GM18858 (cell line): ENCODE data around the gene TMTC2.

ENCODE experiments used
- ATAC-seq: cut with Tn5 transposase; IDR thresholded peaks from one replicate; pipeline ENCODE4 v1.9.1; 2021; ENCODE audit not compliant: unreplicated experiment

The TMTC2 gene

DNA sequence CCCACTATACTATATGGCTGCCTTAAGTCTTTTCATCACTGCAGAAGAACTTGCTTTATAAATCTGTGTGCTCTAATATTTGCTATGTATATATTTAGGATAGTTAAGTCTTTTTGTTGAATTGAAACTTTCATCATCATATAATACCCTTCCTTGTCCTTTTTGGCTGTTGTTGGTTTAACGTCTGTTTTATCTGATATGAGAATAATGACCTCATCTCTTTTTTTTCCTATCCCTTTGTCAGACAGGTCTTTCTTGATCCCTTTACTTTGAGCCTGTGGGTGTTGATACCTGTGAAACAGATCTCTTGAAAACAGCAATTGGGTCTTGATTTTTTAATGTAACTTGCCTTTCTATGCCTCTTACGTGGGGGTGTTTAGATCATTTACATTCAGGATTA is 316.3 kb downstream of the TMTC2 start:
- no peak for ATAC-seq

DNA sequence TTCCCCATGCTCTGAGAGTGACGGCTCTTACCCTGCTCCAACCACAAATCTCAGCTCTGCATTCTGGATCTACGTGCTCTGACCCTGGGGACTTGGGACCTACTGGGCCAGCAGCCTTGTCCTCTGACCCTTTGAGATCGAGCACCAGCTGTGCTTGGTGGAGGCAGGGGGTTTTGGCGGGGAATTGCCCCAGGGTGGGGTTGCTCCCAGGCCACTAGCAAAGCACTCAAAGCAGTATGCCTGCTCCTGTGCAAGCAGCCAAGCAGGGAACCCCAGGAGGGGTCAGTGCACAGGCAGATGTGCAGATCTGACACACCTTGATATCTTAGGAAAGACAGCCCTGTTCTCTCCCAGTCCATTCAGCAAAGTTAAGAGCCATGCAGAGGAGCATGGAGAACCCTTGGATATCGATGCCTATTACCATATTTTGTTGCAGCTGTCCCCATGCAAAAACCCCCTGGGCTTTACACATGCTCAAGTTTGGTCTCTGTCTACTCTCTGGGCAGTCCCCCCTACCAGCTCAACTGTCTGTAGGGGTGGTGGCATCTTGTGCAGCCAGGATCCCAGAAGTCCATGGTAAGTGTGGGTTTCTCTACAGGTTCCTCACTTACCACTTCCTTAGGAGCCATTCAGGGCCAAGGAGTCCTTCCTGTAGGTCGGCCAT is 319.0 kb downstream of the TMTC2 start:
- ATAC-seq: no peak

DNA sequence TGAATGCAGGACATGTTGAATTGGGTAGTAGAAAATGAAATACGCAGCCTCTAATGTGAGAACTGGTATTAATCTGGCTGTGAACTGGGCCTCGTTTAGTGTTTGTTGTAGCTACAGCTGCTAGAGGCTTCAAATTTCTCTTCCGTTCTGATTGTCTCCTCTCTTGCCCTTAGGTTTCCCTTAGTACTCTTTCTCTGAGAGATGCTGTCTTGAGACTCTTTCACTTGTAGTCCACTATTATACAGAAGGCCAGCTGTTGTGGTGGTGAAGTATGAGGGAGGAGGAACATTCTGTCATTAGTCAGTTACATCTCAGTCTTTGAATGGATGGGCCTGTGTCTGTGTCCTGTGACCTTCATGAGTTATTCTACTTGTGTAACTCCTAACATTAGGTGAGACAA is 322.0 kb downstream of the TMTC2 start:
- ATAC-seq: no peak

DNA sequence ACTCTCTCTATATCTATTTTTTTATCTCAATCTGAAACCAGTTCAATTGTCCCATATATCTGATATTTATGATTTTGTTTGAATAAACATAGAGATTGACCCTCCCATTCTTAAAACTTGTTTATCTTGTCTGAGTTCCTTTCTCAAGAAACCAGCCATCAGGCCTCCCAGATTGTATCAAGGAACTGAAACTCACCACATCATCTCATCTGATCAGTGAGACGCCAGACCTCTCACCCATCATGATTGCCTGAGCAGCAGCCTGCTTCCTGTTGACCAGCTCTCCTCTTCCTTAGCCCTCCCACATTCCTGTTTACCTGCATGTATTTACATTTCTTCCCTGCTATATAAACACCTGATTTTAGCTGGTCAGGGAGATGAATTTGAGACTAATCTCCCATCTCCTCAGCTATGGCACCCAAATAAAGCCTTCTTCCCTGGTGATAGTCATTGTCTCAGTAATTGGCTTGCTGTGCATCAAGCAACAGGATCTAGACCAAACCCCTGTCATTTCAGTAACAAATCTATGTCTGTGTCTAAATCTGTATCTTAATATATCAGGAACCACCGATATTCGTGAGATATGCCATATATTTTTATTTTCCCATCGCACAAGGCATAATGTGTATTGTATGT is 323.6 kb downstream of the TMTC2 start:
- no peak for ATAC-seq

DNA sequence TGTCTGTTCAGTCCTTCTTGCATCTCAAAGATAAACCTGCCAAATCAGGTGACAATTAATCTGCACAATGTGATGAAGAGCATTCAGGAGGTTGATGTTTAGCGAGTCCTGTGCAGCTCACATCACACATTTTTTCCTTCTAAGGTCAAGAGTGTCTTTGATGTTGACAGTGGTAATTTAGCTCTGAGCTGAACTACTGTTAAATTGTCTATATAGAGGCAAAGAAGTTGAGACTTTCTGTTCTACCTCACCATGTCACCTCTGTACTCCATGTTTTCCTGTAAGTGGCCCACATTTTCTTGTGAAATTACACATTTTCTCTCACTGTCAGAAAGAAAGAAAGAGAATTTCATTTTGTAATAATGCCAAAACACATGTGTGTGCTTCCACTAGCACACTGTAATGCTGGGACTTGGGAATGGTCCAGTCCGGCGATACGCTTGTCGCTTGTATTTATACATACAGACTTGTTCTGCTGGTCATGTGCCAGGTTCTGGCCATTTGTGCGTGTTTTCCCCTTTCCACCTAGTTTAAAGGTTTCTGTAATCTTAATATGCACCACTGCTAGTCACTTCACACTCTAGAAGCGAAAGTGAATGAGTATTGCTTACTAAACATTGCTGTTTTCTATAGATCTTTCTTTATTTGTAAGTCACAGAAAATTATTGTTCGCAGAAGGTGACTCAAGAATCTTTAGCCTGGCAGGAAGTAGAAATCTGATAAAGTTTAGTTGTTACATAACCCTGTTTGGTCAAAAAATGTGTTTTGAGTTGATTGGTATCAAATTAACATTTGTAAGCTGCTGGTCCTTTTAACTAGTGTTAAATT is 328.9 kb downstream of the TMTC2 start:
- ATAC-seq: no peak

DNA sequence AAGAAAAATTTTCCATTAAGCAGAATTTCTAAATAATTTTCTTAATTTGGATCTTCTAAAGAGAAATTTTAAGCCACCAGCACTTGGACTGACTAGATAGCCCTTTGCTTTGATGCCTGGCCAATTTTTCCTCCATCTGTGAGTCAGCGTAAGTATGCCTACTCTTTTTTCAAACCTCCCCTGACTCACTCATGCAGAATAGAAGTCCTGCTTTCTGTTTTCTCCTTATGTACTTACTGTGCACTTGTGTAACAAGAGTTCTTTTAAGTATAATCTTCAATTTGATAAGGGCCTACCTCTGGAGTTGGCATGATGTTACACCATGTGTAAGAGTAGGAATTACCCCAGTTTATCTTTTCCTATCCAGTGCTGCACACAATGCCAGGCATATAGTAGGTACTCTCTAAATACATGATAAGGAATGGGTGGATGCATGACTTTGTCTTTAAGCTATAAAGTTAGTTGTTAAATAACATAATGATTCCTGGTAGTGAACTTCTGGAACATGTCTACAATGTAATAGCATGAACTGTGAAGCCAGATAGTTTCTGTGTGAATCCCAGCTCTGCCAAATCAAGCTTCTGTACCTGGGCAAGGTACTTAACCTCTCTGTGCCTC is 329.6 kb downstream of the TMTC2 start:
- no peak for ATAC-seq

DNA sequence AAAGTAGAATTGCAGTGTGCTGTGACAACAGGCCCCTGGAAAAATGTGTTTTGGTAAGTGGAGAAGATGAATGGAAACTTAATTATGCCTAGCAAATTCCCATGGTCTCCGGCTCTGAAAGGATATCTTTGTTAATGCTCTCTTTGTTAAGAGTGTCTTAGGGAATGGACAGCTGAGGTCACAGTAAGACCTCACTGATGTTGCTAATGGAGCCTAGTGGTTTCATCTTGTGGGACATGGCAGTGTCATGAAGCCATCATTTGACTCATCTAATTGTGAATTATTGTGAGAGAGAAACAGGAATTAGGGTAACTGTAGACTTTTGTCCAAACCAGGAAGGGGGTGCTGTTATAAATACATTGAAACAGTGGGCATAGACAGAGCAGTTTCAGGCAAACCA is 330.3 kb downstream of the TMTC2 start:
- ATAC-seq: no peak

DNA sequence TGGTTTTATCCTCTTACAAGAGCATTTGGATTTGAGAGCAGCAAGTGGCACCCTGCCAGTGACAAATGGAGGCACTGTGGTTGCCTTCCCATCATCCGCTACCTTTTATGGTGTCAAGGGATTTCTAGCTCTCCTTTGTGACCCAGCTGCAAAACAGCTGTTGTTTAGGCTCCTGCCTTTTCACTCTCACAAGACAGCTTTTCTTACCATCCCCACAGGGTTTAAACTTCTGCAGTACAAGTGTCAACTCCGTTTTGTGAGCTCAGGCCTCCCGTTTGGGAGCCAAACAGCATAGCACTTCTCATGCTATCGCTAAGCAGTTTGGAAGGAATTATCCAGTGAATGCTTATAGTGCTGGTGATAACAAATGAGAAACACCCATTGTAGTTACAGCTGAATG is 331.4 kb downstream of the TMTC2 start:
- no peak for ATAC-seq

DNA sequence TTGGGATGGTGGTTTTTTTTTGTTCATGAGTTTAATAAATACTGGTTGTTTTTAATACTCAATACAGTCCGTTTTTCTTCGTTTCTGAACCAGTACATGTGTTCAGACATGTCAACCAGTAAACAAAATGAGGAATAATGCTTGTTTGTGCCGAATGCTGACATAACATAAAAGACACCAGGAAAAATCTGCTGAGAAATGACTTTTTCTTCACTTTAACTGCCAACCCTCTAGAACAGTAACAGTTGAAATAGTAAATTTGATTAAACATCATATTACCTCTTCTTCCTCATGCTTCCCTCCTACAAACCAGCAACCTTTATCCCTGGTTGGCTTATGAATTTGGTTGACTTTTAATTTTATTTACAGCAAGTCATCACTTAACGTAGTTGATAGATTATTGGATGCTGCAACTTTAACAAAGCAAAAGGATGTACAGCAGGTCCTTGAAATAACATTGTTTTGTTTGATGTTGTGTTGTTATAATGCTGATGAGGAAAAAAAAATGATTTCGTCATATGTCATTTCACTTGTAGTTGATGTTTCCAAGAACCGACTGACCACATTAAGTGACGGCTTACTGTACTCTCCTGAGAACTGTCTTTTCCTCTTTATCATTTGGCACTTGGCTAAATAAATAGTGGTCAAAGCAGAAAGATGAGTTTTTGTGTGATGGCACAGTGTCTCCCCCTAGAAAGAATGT is 340.5 kb downstream of the TMTC2 start:
- ATAC-seq: no peak

DNA sequence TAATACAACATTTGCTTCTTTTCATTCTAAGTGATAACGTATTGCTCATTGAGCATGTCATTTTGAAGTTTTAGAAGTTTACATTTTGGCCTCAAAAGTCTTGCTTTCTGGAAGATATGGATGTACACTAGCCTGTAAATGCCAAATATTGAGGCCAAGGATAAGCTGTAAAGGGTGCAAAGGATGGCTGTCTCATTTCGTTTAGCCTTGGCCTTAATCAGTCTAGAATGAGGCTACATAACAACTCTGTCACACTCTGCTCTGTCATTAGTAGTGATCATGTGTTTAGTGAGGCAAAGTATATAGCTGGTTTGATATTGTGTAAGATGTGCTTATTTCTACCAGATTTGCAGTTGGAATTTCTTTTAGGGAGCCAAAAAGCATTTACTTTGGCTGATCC is 344.5 kb downstream of the TMTC2 start:
- ATAC-seq: no peak

DNA sequence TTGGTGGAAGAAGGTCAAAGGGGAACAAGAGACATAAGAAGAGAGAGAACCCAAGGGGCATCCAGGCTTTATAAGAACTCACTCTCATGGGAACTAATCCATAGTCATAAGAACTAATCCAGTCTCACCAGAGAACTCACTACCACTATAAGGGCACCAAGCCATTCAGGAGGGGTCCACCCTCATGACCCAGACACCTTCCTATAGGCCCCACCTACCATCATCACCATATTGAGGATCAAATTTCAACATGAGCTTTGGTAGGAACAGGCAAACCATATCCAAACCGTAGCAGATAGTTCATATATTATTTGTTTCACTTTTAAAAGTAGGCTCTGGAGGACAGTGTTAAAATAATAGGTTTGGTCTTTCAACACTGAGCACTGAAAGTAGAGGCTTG is 350.1 kb downstream of the TMTC2 start:
- no peak for ATAC-seq

DNA sequence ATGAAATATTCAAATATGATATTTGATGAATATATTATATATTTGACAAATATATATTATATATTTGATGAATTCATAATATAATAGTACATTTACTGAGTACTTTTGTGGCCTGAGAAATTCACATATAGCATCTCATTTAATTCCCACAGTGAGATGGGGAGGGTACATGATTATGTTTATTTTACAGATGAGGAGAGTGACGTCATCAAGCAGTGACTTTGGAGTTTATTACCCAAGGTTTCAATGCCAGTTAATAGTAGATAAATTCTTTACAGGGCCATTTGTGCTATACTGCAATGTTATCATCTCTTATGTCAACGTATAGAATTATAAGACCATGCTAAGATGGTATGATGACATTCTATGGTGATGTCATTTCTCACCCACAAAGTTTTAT is 352.7 kb downstream of the TMTC2 start:
- ATAC-seq: no peak

DNA sequence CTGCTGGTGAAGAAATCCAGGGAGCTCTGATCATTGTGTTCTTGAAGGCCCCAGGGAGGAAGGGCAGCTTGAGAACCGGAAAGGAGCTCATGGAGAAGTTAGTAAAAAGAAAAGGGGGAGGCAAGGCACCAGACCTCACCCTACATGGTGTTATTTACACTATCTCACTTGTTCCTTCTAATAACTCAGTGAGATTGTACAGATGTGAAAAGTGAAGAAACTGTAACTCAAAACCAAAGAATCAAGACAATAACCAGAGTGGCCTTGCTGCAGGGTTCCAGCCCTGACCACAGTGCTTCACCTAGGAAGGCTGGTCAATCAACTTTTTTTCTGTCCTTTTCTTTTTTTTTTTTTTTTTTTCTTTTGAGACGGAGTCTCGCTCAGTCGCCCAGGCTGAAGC is 353.6 kb downstream of the TMTC2 start:
- ATAC-seq: no peak

DNA sequence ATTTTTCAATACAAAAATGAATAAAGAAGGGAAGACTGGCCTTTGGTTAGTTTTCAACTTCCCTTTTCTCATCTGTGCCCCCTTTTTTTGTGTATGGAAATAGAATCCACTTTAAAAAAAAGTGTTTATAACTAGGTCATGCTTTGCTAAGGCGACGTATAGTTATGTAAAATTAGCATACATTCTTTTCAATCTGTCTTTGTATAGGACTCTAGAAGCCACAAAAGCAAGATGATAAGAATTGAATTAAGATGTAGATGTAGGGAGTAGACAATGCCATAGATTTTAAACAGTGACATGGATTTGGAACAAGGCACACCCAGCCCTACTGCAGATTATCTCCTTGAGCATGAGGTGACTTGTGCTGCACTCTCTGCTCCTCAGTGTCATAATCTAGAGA is 354.3 kb downstream of the TMTC2 start:
- ATAC-seq: no peak

DNA sequence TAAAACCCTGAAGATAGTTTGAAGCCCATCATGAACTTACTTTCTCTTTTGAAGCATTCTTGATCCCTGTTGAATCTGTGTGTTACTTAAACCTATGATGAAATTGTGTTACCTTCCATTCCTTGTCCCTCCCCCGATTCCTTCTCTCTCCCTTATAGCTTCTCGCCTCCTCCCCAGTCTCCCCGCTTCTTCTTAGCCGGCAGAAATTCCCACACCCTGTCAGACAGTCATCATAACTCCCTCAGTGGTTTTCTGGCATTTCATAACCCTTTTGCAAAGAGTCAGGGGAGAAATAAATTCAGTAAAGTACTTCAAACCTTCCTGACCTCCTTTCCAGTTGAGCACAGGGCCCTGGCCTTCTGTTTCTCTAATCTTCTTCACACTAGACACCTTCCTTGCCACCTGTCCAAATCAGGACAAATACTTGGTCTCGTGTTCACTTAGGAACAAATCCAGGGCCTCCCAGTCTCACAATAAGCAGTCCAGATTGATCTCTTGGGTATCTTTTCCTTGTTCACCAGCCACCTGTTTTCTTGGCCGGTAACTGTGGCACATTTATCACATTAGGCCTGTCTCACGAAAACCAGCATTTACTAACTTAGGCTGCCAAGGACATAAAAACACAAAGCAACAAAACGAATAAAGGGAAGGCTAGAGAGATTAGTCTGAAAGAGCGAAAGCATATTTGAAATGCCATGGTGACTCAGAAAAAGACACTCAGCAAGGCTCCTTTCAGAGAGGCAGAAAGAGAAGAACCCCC is 355.9 kb downstream of the TMTC2 start:
- no peak for ATAC-seq

DNA sequence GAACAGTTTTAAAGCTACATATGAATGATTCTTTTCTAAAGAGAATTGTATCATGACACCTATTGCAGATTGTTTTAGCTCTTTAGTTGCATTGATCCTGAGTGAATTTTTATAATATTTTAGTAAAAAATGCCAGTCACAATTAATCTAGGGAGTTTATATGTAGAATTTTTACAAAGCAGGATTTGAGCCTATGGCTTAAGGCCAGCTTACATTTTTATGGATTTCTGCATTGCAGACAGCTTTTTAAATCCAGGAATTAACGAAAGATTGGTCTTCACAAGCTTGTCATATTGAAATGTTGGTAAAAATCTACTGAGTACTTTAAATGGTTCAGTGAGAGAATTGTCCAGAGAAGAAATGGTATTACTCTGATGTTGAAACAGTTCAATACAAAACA is 358.0 kb downstream of the TMTC2 start:
- no peak for ATAC-seq

DNA sequence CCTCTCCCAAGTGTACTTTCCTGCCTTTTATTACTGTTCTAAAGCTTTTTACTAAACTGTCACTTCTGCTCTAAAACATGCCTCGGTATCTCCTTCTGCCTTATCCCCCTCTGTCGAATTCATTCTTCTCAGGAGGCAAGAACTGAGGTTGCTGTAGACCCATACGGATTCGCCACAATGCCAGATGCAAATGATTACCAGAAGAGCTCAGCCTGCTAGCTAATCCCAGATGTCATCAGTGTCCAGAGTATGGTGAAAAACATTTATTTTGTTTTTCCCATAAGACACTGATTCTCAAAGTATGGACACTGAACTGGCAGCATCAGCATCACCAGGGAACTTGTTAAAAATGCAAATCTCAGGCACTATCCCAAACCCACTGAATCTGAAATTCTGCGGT is 359.3 kb downstream of the TMTC2 start:
- ATAC-seq: no peak

DNA sequence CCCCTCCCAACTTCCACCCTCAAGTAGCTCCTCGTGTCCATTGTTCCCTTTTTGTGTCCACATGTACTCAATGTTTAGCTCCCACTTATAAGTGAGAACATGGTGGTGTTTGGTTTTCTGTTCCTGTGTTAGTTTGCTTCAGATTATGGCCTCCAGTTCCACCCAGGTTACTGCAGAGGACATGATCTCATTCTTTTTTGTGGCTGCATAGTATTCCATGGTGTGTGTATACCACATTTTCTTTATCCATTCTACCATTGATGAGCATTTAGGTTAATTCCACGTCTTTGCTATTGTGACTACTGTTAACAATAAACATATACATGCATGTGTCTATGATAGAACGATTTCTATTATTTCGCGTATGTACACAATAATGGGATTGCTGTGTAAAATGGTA is 362.6 kb downstream of the TMTC2 start:
- no peak for ATAC-seq

DNA sequence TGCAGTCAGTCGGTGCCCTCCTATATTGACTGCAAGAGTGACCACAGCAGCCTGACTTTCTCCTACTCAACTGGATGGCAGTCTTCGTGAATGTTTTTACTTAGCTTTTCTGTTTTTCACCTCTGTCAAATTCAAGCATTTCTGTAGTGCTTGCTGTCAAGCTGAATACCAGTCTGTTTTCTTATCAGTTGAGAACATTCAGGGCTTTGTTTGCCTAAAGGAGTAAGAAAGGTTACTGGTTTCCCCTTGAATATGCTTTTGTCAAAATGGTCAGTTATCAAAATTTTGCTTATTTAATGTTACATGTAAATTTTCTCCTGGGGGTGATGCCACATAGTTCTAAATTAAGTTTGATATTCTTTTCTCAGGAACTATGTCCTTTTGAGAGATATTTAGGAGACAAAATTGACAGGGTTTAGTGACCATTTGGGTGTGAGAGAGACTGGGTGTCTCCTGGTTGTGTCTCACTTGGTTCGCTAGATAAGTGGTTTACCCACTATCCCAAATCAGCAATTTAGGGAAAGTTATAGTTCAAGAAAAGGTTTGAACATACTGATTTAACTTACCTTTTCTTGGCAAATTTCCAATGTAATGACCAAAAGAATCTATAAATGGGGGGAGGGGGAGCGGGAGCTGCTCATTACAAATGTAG is 366.3 kb downstream of the TMTC2 start:
- no peak for ATAC-seq

DNA sequence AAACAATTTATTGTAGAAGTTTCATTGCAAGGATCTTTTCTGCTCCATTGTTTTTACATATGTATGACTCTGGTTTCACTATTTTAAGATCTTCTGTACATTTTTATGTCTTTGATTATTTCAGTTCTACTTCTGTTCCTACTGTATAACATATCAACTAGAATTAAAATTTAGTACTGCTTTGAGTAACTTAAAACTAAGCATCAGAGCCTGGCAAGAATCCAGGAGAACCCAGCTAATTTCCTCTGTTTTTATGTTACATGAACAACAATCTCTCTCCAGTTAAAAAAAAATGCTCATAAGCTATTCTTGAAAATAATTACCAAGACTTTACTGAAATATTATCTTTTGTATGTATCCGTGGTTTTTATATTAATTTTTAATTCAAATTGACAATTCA is 370.7 kb downstream of the TMTC2 start:
- no peak for ATAC-seq
